ENCODE measurements around the gene PAPPA2.

- TF ChIP-seq EP300 (IDR thresholded peaks at IDR 0.05) (no peak), POLR2A (IDR thresholded peaks at IDR 0.05; ENCODE audit: low read depth) (no peak), POLR2AphosphoS5 (IDR thresholded peaks at IDR 0.05) (no peak)
- TF ChIP-seq, protein P1, sequence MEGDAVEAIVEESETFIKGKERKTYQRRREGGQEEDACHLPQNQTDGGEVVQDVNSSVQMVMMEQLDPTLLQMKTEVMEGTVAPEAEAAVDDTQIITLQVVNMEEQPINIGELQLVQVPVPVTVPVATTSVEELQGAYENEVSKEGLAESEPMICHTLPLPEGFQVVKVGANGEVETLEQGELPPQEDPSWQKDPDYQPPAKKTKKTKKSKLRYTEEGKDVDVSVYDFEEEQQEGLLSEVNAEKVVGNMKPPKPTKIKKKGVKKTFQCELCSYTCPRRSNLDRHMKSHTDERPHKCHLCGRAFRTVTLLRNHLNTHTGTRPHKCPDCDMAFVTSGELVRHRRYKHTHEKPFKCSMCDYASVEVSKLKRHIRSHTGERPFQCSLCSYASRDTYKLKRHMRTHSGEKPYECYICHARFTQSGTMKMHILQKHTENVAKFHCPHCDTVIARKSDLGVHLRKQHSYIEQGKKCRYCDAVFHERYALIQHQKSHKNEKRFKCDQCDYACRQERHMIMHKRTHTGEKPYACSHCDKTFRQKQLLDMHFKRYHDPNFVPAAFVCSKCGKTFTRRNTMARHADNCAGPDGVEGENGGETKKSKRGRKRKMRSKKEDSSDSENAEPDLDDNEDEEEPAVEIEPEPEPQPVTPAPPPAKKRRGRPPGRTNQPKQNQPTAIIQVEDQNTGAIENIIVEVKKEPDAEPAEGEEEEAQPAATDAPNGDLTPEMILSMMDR (IDR thresholded peaks at IDR 0.05): no peak
These were observed 89.4 kb downstream of the PAPPA2 start for GRCh38 chr1:176552217-176552991.

All from esophagus muscularis mucosa (tissue), 4 donors.